OCI-LY7 (cell line): ENCODE measurements around the gene MRPS18A. TPM values are rescaled to one million over a fixed set of nuclear protein-coding genes. Genes with fewer than 3 reads are reported as not detected.

Source experiments
- BruUV-seq: library from RNA; stranded (reverse); fragments of 400-500 nt; replicated peaks from 2 replicates; lab custom pipeline; 2021; lab: Mats Ljungman, UMichigan
- CTCF ChIA-PET: fragments of 300-600 bp; sonication (Branson Sonifier 250); formaldehyde crosslinking; loops from one replicate; lab custom pipeline; 2022; ENCODE audit warnings: antibody characterized with exemption; ENCODE audit not compliant: unreplicated experiment; lab: Charles Lee
- POLR2A ChIA-PET: fragments of 300-600 bp; sonication (Branson Sonifier 250); formaldehyde crosslinking; loops from one replicate; lab custom pipeline; 2022; ENCODE audit warnings: antibody characterized with exemption; lab: Charles Lee
- DNase-seq: peaks from one replicate; pipeline ENCODE4 v3.0.0-alpha.2; 2015; ENCODE audit warnings: low spot score
- H2AFZ ChIP-seq: fragments of 200-600 bp; sonication (generic), shearing (Covaris generic); 2 replicates; pipeline ENCODE4 v1.6.1; 2014; ENCODE audit warnings: mild to moderate bottlenecking, antibody characterized with exemption, low read length, moderate library complexity
- H3K27ac ChIP-seq: fragments of 200-600 bp; sonication (generic); 2 replicates; pipeline ENCODE4 v1.5.1; 2014; ENCODE audit warnings: mixed run types, low read depth, mild to moderate bottlenecking, moderate library complexity, low read length, inconsistent platforms; ENCODE audit not compliant: poor library complexity, severe bottlenecking
- H3K36me3 ChIP-seq: fragments of 200-600 bp; sonication (generic); 2 replicates; pipeline ENCODE4 v1.6.1; 2014; ENCODE audit warnings: mild to moderate bottlenecking, antibody characterized with exemption, low read length, moderate library complexity, mixed read lengths; ENCODE audit not compliant: insufficient read depth
- H3K4me1 ChIP-seq: fragments of 200-600 bp; sonication (generic); 2 replicates; pipeline ENCODE4 v1.5.1; 2014; ENCODE audit warnings: mild to moderate bottlenecking, low read length; ENCODE audit not compliant: insufficient read depth, poor library complexity, severe bottlenecking
- H3K4me2 ChIP-seq: fragments of 200-600 bp; sonication (generic); 2 replicates; pipeline ENCODE4 v1.6.1; 2014; ENCODE audit warnings: mild to moderate bottlenecking, low read length
- H3K4me3 ChIP-seq: fragments of 200-600 bp; sonication (generic); 2 replicates; pipeline ENCODE4 v1.5.1; 2014; ENCODE audit warnings: mild to moderate bottlenecking, low read depth, low read length; ENCODE audit not compliant: poor library complexity, severe bottlenecking
- H3K79me2 ChIP-seq: fragments of 200-600 bp; sonication (generic); 2 replicates; pipeline ENCODE4 v1.6.1; 2016; ENCODE audit warnings: low read depth, mild to moderate bottlenecking, low read length, moderate library complexity, mixed read lengths; ENCODE audit not compliant: insufficient read depth
- H3K9me2 ChIP-seq: fragments of 200-600 bp; sonication (generic); 2 replicates; pipeline ENCODE4 v1.6.1; 2016; ENCODE audit warnings: mild to moderate bottlenecking, low read length, mixed read lengths; ENCODE audit not compliant: insufficient read depth
- H3K9me3 ChIP-seq: fragments of 200-600 bp; sonication (generic); 2 replicates; pipeline ENCODE4 v1.6.1; 2014; ENCODE audit warnings: mild to moderate bottlenecking, mixed run types, low read length, mixed read lengths
- H4K20me1 ChIP-seq: fragments of 200-600 bp; sonication (generic); 2 replicates; pipeline ENCODE4 v1.6.1; 2014; ENCODE audit warnings: mild to moderate bottlenecking, antibody characterized with exemption, low read length, moderate library complexity, mixed read lengths; ENCODE audit not compliant: insufficient read depth
- CTCF ChIP-seq: fragments of 200-600 bp; sonication (generic); conservative IDR thresholded peaks from 2 replicates; pipeline ENCODE4 v1.5.1; 2014; ENCODE audit warnings: mild to moderate bottlenecking, antibody characterized with exemption, low read length, moderate library complexity, mixed read lengths
- EZH2phosphoT487 ChIP-seq: fragments of 200-600 bp; sonication (generic); IDR thresholded peaks from 2 replicates; pipeline ENCODE4 v1.6.1; 2018; ENCODE audit warnings: low read depth, borderline replicate concordance, mild to moderate bottlenecking, mixed run types, antibody characterized with exemption, low read length, moderate library complexity, mixed read lengths
- intact Hi-C: fragments of 100-400 bp; cut with micrococcal nuclease; formaldehyde crosslinking; loops from one replicate; pipeline ENCODE4 v1.10.0; 2022; ENCODE audit not compliant: unreplicated experiment
- total RNA-seq, 2 experiments: library from RNA; depleted of rRNA in 1 of 2; stranded (reverse); fragments of >200 nt in 1 of 2; shearing (Covaris generic) in 1 of 2; gene quantifications; 2 replicates each; pipeline ENCODE4 v1.2.3, GENCODE V29; 2014 to 2022

MRPS18A gene
- total RNA-seq, 2 experiments from 2014 or later = 61.6 to 86.1 TPM

GRCh38 chr6:43636308-43636659 lies 51.3 kb downstream of the MRPS18A start:
- intact Hi-C loops = loop anchor here (10.0 kb wide), 2 partner anchors 79 to 439 kb away; no protein-coding TSS in a partner anchor
- DNase-seq = peak; percentile 26
- Histone ChIP-seq H3K79me2 (peaks cover 53% of the 10 kb centered on the region), H3K36me3 (peaks cover 43% of the 10 kb centered on the region), H3K4me2 (peak overlapping the region; percentile 83), H3K9me3 (no peaks in the 10 kb centered on the region), H3K27ac (peak overlapping the region; percentile 72), H4K20me1 (no peaks in the 10 kb centered on the region), H3K4me1 (peaks cover 43% of the 10 kb centered on the region), H3K9me2 (no peaks in the 10 kb centered on the region), H3K4me3 (peak overlapping the region; percentile 90), H2AFZ (peak overlapping the region; percentile 86; the same call in 1 of the 2 replicates)
- CTCF ChIA-PET = interaction anchor here (0.6 kb wide), 1 partner anchor 585 kb away, joined by 3 read pairs; no protein-coding TSS in a partner anchor
- BruUV-seq = no TSS peak
- POLR2A ChIA-PET = interaction anchor here (0.6 kb wide), 1 partner anchor 176 kb away, joined by 3 read pairs; no protein-coding TSS in a partner anchor
- TF ChIP-seq CTCF (no peak), EZH2phosphoT487 (no peak)

- H4K20me1 ChIP-seq = no peaks in the 10 kb centered on the region
- peak; percentile 89 for DNase-seq
- ChIA-PET POLR2A (interaction anchor here (0.6 kb wide), 3 partner anchors 27 to 176 kb away, joined by 3 to 4 read pairs (median 3); no protein-coding TSS in a partner anchor), CTCF (interaction anchor here (0.6 kb wide), 1 partner anchor 586 kb away, joined by 3 read pairs; no protein-coding TSS in a partner anchor)
- H3K4me1 ChIP-seq = peaks cover 49% of the 10 kb centered on the region
- intact Hi-C loops = loop anchor here (10.0 kb wide), 2 partner anchors 79 to 439 kb away; no protein-coding TSS in a partner anchor
- no peaks in the 10 kb centered on the region for H3K9me2 ChIP-seq
- TF ChIP-seq EZH2phosphoT487 = no peak
- no peak for TF ChIP-seq CTCF
- peak within 1 kb of the TSS; percentile 72 for H3K27ac ChIP-seq
- H3K79me2 ChIP-seq = peaks cover 47% of the 10 kb centered on the region
- H3K36me3 ChIP-seq = peaks cover 37% of the 10 kb centered on the region
- H3K4me3 ChIP-seq = peak within 1 kb of the TSS; percentile 90
- H2AFZ ChIP-seq = peak within 1 kb of the TSS; percentile 86
- H3K9me3 ChIP-seq = no peaks in the 10 kb centered on the region
- H3K4me2 ChIP-seq = peak within 1 kb of the TSS; percentile 83
- BruUV-seq = TSS peak; percentile 74
These were observed 51.9 kb downstream of the MRPS18A start, which contains the start of gene MAD2L1BP for GRCh38 chr6:43635387-43636307. Gene MAD2L1BP (plus strand): TSS chr6:43635840. CDS start chr6:43635876, 36 bp downstream.
